GM19463 (cell line): ENCODE data around the gene NGFR.
"Not testable (repeated sequence)": the region's sequence is repeated elsewhere in the genome, so short reads cannot be mapped to it uniquely, and the experiment has no call there.

Experiments
- ATAC-seq: cut with Tn5 transposase; IDR thresholded peaks from one replicate; pipeline ENCODE4 v1.9.1; 2021; ENCODE audit warnings: mild to moderate bottlenecking, moderate library complexity; ENCODE audit not compliant: unreplicated experiment

Gene NGFR

GRCh38 chr17:49543860-49544259 is 48.8 kb downstream of the NGFR start:
- ATAC-seq, result no peak

DNA sequence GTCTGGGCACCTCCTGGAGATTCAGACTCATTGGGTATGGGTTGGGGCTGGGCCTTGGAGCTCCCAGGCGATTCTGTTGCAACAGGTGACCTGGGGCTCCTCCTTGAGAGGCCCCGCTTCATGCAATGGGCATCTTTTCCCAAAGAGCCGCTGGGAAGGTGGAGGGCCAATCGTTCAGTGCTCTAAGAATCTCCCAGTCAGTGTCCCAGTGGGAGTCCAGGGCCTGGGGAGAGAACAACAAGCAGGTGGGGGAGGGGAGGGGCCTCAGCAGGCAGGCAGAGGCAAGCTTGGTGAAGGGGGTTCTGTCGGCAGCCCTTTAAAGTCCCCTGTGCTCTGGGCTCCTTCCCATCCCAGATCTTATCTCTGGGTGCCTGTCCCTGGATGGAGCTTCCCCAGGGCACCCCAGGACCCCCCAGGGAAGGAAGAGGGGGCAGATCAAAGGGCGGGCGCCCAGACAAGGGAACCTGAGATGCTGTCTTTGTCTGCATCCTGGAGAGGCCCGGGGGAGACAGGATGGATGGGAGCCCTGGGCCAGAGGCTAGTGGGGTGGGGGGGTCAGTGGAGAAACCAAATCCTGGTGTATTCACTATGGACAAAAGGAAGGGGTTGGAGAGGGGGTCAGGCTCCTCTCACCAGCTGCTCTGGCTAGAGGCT is 50.0 kb downstream of the NGFR start:
- no peak for ATAC-seq

DNA sequence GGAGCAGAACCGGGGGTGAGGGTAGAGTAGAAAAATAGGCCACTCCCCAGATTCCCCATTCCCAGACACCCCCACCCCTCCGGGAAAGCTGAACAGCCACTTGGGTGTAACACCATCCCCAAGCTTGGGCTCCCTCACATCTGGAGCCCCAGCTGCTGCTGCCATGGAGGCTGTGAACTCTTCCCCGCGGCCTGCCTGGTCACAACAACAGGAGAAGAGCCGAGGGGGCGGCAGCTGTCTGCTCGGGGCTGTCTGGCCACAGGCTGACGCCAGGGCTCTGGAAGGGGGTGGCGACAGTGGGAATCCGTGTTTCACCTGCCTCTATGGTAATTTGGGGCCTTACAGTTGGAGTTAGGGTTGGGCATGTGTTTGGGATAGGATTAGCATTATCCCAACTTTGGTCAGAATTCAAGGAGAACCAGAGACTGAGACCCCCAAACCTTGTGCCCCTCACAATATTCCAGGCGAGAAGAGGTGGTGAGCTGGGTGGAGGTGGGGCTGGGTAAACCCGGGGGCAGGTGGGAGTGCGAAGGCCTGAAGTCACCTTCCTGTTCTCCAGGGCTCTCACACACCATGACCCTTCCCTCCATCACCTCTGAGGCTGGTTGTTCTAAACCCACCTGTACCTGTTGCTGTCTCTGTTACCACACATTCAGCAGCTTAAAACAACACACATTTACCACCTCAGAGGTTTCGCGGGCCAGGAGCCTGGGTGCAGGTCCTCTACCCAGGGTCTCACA is 50.9 kb downstream of the NGFR start:
- ATAC-seq, result no peak

DNA sequence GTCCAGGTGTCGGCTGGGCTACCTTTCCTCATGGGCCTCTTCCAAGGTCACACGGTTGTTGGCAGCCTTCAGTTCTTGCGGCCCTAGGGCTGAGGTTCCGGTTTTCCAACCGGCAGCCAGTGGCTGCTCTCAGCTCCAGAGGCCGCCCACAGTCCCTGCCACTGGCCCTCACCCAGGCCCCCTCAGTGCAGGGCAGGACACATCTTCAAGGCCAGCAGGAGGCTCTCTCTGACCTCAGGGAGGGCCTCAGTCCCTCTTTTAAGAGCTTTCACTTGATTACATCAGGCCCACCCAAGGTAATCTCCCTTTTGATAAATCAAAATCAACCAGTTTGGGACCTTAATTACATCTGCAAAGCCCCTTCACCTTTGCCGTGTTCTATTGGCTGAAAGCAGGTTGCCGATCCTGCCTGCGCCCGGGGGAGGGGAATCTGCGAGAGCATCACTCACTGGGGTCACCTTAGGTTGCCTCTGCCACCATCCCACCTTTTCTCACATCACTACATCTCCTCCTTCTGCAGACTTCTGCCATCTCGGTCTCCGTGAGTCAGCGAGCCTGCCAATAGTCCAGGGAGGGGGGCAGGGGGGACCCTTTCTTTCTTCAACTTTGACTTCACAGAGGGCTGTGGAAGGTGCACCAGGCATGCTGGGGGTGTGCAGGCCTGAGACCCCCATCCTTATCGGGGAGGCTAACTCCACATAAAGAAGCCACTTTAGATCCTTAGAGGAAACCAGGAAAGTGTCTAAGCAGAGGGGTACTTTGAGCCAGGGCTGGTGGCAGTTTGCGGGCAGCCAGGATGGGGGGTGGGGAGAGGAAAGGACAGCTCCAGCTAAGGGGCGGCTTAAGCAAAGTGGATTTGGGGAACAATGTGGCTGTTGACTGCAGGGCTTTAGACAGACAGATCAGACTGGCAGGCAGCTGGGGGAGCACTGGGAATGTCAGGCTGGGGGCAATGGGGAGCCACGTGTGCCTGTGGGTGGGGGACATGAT is 51.7 kb downstream of the NGFR start:
- no peak for ATAC-seq

DNA sequence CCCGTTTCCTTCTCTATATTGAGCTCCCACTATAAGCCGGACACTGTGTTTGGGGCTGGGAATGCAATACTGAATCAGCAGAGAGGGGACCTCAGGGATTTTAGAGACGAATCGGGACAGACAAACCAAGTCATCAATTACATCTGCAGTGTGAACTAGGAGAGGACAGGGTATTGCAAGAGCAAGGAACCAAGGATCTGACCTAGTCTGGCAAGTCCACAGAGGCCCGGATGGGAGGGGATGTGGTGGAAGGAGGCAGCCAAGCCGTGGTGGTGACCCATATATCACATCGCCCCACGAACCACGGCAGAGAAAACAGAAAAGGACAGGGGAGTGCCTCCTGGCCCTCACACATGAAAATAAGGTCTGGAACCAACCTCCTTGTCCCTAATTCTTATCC is 52.5 kb downstream of the NGFR start:
- no peak for ATAC-seq

DNA sequence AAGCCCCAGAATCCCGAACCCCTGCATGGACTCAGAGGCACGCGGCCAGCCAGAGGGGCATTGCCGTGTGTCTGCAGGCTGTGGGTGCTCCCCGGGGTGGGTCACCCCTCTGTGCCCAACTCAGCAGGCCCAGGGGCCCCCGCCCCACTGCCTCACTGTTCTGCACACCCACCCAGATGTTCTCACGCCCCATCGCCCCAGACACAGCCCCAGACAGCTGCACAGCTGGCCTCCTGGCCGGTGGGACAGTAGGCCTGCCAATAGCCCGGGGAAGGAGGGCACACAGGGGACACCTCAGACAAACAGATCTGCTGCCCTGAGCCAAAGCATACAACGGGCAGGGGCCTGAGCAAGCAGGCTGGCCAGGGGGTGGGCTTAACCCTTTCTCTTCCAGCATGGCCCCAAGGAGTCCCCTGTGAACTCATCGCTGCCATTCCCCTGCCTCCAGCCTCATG is 53.0 kb downstream of the NGFR start:
- ATAC-seq, result no peak

DNA sequence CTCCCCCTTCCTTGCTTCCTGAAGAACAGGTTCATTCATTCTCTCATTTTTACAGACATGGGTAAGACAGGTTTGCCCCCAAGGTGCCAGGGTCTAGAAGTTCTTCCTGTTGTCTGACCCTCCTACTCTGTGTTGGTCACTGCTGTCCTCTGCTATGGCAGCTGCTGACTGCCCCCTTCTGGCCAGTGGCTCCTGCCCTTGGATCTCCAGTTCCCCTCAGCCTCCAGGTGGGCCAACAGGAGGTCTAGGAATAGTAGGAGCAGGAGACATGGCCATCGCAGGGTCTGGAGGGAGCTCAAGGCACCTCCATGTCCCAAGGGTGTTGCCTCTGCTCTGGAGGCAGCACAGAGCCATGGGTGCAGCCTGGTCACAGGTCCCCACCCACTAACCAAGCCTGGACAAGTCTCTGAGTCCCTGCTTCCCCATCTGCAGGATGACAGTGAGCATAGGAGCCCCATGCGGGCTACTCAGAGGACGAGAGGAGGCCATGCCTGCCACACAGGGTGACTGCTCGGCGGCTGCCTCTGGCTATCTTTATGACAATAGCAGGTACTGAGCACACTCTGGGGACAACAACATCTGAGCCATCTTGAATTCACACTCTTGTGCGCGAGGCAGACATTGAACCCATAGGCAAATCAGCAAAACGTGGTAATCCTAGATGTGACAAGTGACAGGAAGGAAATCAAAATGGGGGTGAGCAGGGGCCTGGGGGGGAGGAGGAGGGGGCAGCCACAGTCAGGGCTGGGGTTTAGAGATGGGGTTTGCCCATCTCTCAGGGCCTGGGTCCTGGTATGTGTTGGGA is 53.6 kb downstream of the NGFR start:
- ATAC-seq, result no peak

GRCh38 chr17:49549311-49549605 is 54.2 kb downstream of the NGFR start:
- no peak for ATAC-seq

GRCh38 chr17:49549691-49550678 is 54.9 kb downstream of the NGFR start:
- no peak for ATAC-seq

DNA sequence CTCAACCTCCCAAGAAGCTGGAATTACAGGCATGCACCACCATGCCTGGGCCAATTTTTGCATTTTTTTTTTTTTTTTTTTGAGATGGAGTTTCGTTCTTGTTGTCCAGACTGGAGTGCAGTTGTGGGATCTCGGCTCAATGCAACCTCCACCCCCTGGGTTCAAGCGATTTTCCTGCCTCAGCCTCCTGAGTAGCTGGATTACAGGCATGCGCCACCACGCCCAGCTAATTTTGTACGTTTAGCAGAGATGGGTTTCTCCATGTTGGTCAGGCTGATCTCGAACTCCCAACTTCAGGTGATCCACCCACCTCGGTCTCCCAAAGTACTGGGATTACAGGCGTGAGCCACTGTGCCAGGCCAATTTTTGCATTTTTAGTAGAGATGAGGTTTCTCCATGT is 55.7 kb downstream of the NGFR start:
- not testable (repeated sequence) for ATAC-seq

DNA sequence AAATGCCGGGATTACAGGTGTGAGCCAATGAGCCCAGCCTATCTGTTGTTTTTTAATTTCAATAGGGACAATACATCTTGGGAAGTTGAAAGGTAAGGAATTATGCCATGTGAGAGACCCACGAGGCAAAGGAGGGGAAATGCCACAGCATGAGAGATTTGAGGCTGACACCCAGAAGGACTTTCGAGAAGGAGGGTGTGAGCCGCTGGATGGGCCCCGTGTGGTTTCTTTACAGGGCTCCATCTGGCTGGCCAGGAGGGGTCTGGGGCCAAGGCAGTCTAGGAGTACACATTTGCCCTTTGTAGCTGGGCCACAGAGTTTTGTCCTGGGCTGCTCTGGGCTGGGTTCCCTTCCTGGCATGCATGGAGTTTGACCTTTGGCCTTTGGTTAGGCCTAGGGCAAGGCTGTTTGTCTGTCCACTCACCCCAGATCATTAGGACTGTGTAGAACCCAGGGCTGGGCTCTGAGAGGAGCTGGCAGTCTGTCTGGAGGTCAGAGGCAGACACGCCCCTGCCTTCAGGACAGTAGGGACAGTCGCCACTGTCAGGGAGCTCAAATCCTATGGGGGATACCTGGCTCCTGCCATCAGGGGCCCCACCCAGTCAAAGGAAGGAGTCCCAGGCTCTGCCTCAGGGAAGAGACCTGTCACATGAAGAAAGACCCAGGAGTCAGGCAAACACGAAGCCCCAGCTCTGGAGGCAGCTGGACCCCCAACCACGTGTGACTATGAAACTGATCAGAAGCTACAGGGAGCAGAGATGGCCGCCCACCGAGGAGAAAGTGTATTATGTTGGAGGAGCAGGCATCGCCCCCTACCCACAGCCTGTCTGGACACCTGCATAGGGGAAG is 56.4 kb downstream of the NGFR start:
- no peak for ATAC-seq

GRCh38 chr17:49552070-49552751 is 57.1 kb downstream of the NGFR start:
- no peak for ATAC-seq

GRCh38 chr17:49553676-49554335 is 58.7 kb downstream of the NGFR start:
- no peak for ATAC-seq

- ATAC-seq, result no peak
Observed at GRCh38 chr17:49554694-49555494, 59.8 kb downstream of the NGFR start.

- no peak for ATAC-seq
Observed at GRCh38 chr17:49555495-49556222, 60.6 kb downstream of the NGFR start.
